H1 (cell line): ENCODE measurements around the gene STKLD1. TPM values are rescaled to one million over a fixed set of nuclear protein-coding genes. Genes with fewer than 3 reads are reported as not detected.

Experiments
- CTCF ChIA-PET: fragments of 300-600 bp; sonication (Branson Sonifier 250); formaldehyde crosslinking; loops from one replicate; lab custom pipeline; 2021; ENCODE audit not compliant: partially characterized antibody; lab: Charles Lee
- POLR2A ChIA-PET: fragments of 300-600 bp; sonication (Branson Sonifier 250); formaldehyde crosslinking; loops from one replicate; lab custom pipeline; 2021; ENCODE audit warnings: inconsistent platforms; ENCODE audit not compliant: partially characterized antibody; lab: Charles Lee
- DNase-seq, 2 experiments: peaks; one replicate each; pipeline versions ENCODE4 v3.0.0 to v3.0.0-alpha.2; 2010 to 2022; ENCODE audit warnings: low spot score in 2 of 2, low read depth in 1 of 2, mixed read lengths in 1 of 2
- FAIRE-seq: peaks from 2 replicates; lab custom pipeline; 2011; peaks lifted over from hg19 to GRCh38; lab: Jason Lieb, UNC
- H2AFZ ChIP-seq: 2 replicates; pipeline ENCODE4 v1.8.1; 2012; ENCODE audit warnings: low read length, inconsistent platforms
- H2AK5ac ChIP-seq: 2 replicates; pipeline ENCODE4 v1.6.1; 2013; ENCODE audit warnings: low read depth, low read length
- H2BK120ac ChIP-seq: replicated peaks from 2 replicates; pipeline ENCODE3; 2013; ENCODE audit warnings: low read depth, low read length, inconsistent platforms
- H2BK12ac ChIP-seq: 2 replicates; pipeline ENCODE4 v1.6.1; 2013; ENCODE audit warnings: low read depth, low read length
- H2BK15ac ChIP-seq: 2 replicates; pipeline ENCODE4 v1.6.1; 2013; ENCODE audit warnings: low read length
- H2BK20ac ChIP-seq: 2 replicates; pipeline ENCODE4 v1.6.1; 2013; ENCODE audit warnings: low read length
- H2BK5ac ChIP-seq: 2 replicates; pipeline ENCODE4 v1.6.1; 2013; ENCODE audit warnings: low read depth, low read length
- H3K14ac ChIP-seq: 2 replicates; pipeline ENCODE4 v1.6.1; 2013; ENCODE audit warnings: inconsistent platforms; ENCODE audit not compliant: insufficient read length
- H3K18ac ChIP-seq: 2 replicates; pipeline ENCODE4 v1.6.1; 2013; ENCODE audit warnings: low read length; ENCODE audit errors: extremely low read depth
- H3K23ac ChIP-seq: 2 replicates; pipeline ENCODE4 v1.6.1; 2013; ENCODE audit warnings: inconsistent platforms; ENCODE audit not compliant: insufficient read length
- H3K23me2 ChIP-seq: 2 replicates; pipeline ENCODE4 v1.6.1; 2013; ENCODE audit warnings: low read depth, low read length
- H3K27ac ChIP-seq: 2 replicates; pipeline ENCODE4 v1.6.1; 2011; ENCODE audit warnings: low read depth, low read length, inconsistent platforms
- H3K27me3 ChIP-seq, 4 experiments: replicated peaks in 1 of 4; 1 replicate in 1 of 4; 2 replicates in 3 of 4; pipeline versions ENCODE4 v1.6.1 to v1.8.1; 2011 to 2013; ENCODE audit warnings: low read length in 3 of 4, mild to moderate bottlenecking in 3 of 4, inconsistent platforms in 2 of 4, mixed read lengths in 2 of 4, moderate library complexity in 1 of 4; ENCODE audit not compliant: control insufficient read depth in 3 of 4, insufficient read depth in 3 of 4; ENCODE audit errors: extremely low read depth in 1 of 4
- H3K36me3 ChIP-seq, 4 experiments: 2 replicates each; pipeline versions ENCODE4 v1.6.1 to v1.8.1; 2011 to 2013; ENCODE audit warnings: mild to moderate bottlenecking in 4 of 4, low read length in 3 of 4, moderate library complexity in 2 of 4, control low read depth in 1 of 4, inconsistent platforms in 1 of 4; ENCODE audit not compliant: insufficient read depth in 4 of 4, control insufficient read depth in 2 of 4
- H3K4ac ChIP-seq: replicated peaks from 2 replicates; pipeline ENCODE3; 2013; ENCODE audit warnings: low read length, low read depth, mixed read lengths, inconsistent platforms; ENCODE audit not compliant: insufficient read length
- H3K4me1 ChIP-seq, 4 experiments: replicated peaks in 1 of 4; 1 replicate in 1 of 4; 2 replicates in 3 of 4; pipeline versions ENCODE4 v1.6.1 to v1.8.1; 2011 to 2013; ENCODE audit warnings: low read length in 3 of 4, inconsistent platforms in 2 of 4, mixed read lengths in 1 of 4; ENCODE audit not compliant: insufficient read depth in 4 of 4, control insufficient read depth in 3 of 4
- H3K4me2 ChIP-seq, 2 experiments: 2 replicates each; pipeline versions ENCODE4 v1.6.1 to v1.8.1; 2011 to 2013; ENCODE audit warnings: low read depth in 2 of 2, low read length in 2 of 2, control low read depth in 1 of 2, inconsistent platforms in 1 of 2, mild to moderate bottlenecking in 1 of 2; ENCODE audit not compliant: insufficient read depth in 1 of 2
- H3K4me3 ChIP-seq, 4 experiments: fragments of 200-600, 300-600 bp in 1 of 4; sonication (generic), shearing (Covaris generic), sonication (Bioruptor Twin) in 1 of 4; 2 replicates each; pipeline versions ENCODE4 v1.5.1 to v1.8.1; 2011 to 2016; ENCODE audit warnings: low read length in 4 of 4, low read depth in 3 of 4, control low read depth in 2 of 4, inconsistent platforms in 2 of 4, mild to moderate bottlenecking in 2 of 4, mixed read lengths in 1 of 4, moderate library complexity in 1 of 4; ENCODE audit not compliant: insufficient read depth in 2 of 4; ENCODE audit errors: extremely low read depth in 1 of 4
- H3K56ac ChIP-seq: replicated peaks from 2 replicates; pipeline ENCODE3; 2013; ENCODE audit warnings: low read depth, mild to moderate bottlenecking, mixed read lengths, low read length, inconsistent platforms; ENCODE audit not compliant: insufficient read length
- H3K79me1 ChIP-seq: 2 replicates; pipeline ENCODE4 v1.6.1; 2013; ENCODE audit warnings: low read depth, low read length, control low read depth
- H3K79me2 ChIP-seq, 2 experiments: 2 replicates each; pipeline versions ENCODE4 v1.6.1 to v1.8.1; 2012 to 2013; ENCODE audit warnings: low read length in 2 of 2, mild to moderate bottlenecking in 2 of 2, inconsistent platforms in 1 of 2; ENCODE audit not compliant: insufficient read depth in 2 of 2, control insufficient read depth in 1 of 2
- H3K9ac ChIP-seq, 4 experiments: replicated peaks in 1 of 4; 1 replicate in 1 of 4; 2 replicates in 3 of 4; pipeline versions ENCODE4 v1.6.1 to v1.8.1; 2011 to 2013; ENCODE audit warnings: low read depth in 3 of 4, low read length in 3 of 4, control low read depth in 2 of 4, mild to moderate bottlenecking in 2 of 4, moderate library complexity in 2 of 4, inconsistent platforms in 1 of 4; ENCODE audit errors: extremely low read depth in 1 of 4
- H3K9me3 ChIP-seq, 2 experiments: 2 replicates each; pipeline versions ENCODE4 v1.6.1 to v1.8.1; 2012 to 2013; ENCODE audit warnings: mild to moderate bottlenecking in 2 of 2, moderate library complexity in 2 of 2, control low read depth in 1 of 2, inconsistent platforms in 1 of 2, low read depth in 1 of 2, low read length in 1 of 2, mixed read lengths in 1 of 2; ENCODE audit not compliant: insufficient read depth in 2 of 2
- H4K20me1 ChIP-seq, 2 experiments: replicated peaks in 1 of 2; 2 replicates each; pipeline versions ENCODE3 to v1.8.1; 2011 to 2013; ENCODE audit warnings: inconsistent platforms in 2 of 2, low read length in 2 of 2, mild to moderate bottlenecking in 1 of 2; ENCODE audit not compliant: insufficient read depth in 2 of 2, control insufficient read depth in 1 of 2
- H4K5ac ChIP-seq: 2 replicates; pipeline ENCODE4 v1.6.1; 2013; ENCODE audit warnings: low read length, low read depth, mixed read lengths, inconsistent platforms; ENCODE audit not compliant: insufficient read length
- H4K8ac ChIP-seq: 2 replicates; pipeline ENCODE4 v1.8.0; 2013; ENCODE audit warnings: mild to moderate bottlenecking, moderate library complexity, low read length, inconsistent platforms; ENCODE audit not compliant: insufficient read depth; ENCODE audit errors: extremely low read depth
- H4K91ac ChIP-seq: replicated peaks from 2 replicates; pipeline ENCODE3; 2013; ENCODE audit warnings: low read length, mixed read lengths, inconsistent platforms; ENCODE audit not compliant: insufficient read length
- ASH2L ChIP-seq: fragments of 200-600, 300-600 bp; sonication (generic); IDR thresholded peaks from one replicate; pipeline ENCODE4 v1.7.1; 2017; ENCODE audit warnings: low read length
- ATF3 ChIP-seq: IDR thresholded peaks from 2 replicates; pipeline ENCODE4 v1.6.1; 2011; ENCODE audit warnings: low read depth, mild to moderate bottlenecking, low read length; ENCODE audit not compliant: insufficient read depth
- BRCA1 ChIP-seq: IDR thresholded peaks from 2 replicates; pipeline ENCODE4 v1.6.1; 2012; ENCODE audit warnings: low read depth, low read length, improper control_type of control experiment
- EGR1 ChIP-seq: IDR thresholded peaks from 2 replicates; pipeline ENCODE4 v1.6.1; 2011; ENCODE audit warnings: low read depth, low read length, borderline replicate concordance
- HDAC6 ChIP-seq: IDR thresholded peaks from one replicate; pipeline ENCODE4 v1.7.1; 2012; ENCODE audit warnings: low read depth, mild to moderate bottlenecking, inconsistent platforms, low read length, moderate library complexity
- RNF2 ChIP-seq: fragments of 200-900, 300-1000 bp; sonication (generic); IDR thresholded peaks from 2 replicates; pipeline ENCODE4 v1.7.1; 2016; ENCODE audit warnings: borderline replicate concordance, low read depth, mild to moderate bottlenecking, antibody characterized with exemption, low read length; ENCODE audit not compliant: poor library complexity, severe bottlenecking; ENCODE audit errors: missing control alignments
- SIRT6 ChIP-seq: IDR thresholded peaks from one replicate; pipeline ENCODE4 v1.7.1; 2012; ENCODE audit warnings: low read length, inconsistent platforms
- TBP ChIP-seq: IDR thresholded peaks from 2 replicates; pipeline ENCODE4 v1.6.1; 2011; ENCODE audit warnings: low read depth, low read length, improper control_type of control experiment
- WGBS, 2 experiments: shearing (Covaris generic) in 1 of 2; methylation state at CpG; one replicate each; pipeline versions ENCODE4 v1.1.6 to v1.1.7; 2013 to 2015; ENCODE audit warnings: low lambda C conversion rate in 2 of 2, mixed read lengths in 2 of 2, inconsistent platforms in 1 of 2, low coverage in 1 of 2, missing lambda C conversion rate in 1 of 2; ENCODE audit not compliant: insufficient replicate concordance in 2 of 2, insufficient coverage in 1 of 2, insufficient read length in 1 of 2; ENCODE audit errors: extremely low coverage in 1 of 2, missing lambda C conversion rate in 1 of 2; 5-methylcytosine and 5-hydroxymethylcytosine counted together
- polyA plus RNA-seq, 7 experiments: library from polyadenylated mRNA; depleted of rRNA in 3 of 7; stranded (reverse) in 5 of 7; unstranded in 2 of 7; fragments of >200 nt in 5 of 7; fragments of 200-250 nt in 2 of 7; gene quantifications; 1 replicate in 5 of 7; 2 replicates in 1 of 7; 4 replicates in 1 of 7; pipeline versions ENCODE4 v1.2.1 to v1.2.3, GENCODE V29; 2011 to 2013; ENCODE audit warnings: missing spikeins in 2 of 7, mixed read lengths in 2 of 7
- total RNA-seq: library from RNA; stranded (reverse); fragmentation: NEBNext Ultra II Directional; extraction: Animal tissue kit (Norgen Biotek cat#: 25700); gene quantifications from 2 replicates; pipeline ENCODE4 v1.2.1, GENCODE V29; 2021

Gene STKLD1
- total and polyA plus RNA-seq, 2 of the 8 experiments (the other 6 are each of a cell fraction or from before 2014, with no cell fraction given) = 0.26 TPM; not detected in 1

- Histone ChIP-seq H2BK5ac (no peak overlapping the region), H4K91ac (no peak overlapping the region), H3K79me1 (no peaks in the 10 kb centered on the region), H2BK120ac (no peak overlapping the region), H4K20me1 (peaks cover 0 to 15% of the 10 kb centered on the region in 2 experiments), H4K8ac (no peak overlapping the region), H3K79me2 (no peaks in the 10 kb centered on the region), H2BK15ac (no peak overlapping the region), H3K4me2 (no peak overlapping the region), H3K27me3 (peaks cover 0 to 2% (median 0%) of the 10 kb centered on the region in 4 experiments; a peak in 1 of 7 replicates), H3K23ac (no peak overlapping the region), H2AFZ (no peak overlapping the region), H2BK12ac (no peak overlapping the region), H2BK20ac (no peak overlapping the region), H3K18ac (no peak overlapping the region), H3K36me3 (no peaks in the 10 kb centered on the region; a peak in 1 of 8 replicates), H3K4me3 (no peak overlapping the region), H3K14ac (no peak overlapping the region), H3K9me3 (peaks cover 0 to 11% of the 10 kb centered on the region in 2 experiments; a peak in 2 of 4 replicates), H3K4me1 (no peaks in the 10 kb centered on the region; a peak in 1 of 7 replicates), H2AK5ac (no peak overlapping the region), H3K4ac (no peak overlapping the region), H3K56ac (no peak overlapping the region), H3K9ac (no peak overlapping the region), H4K5ac (no peak overlapping the region), H3K23me2 (peaks cover 16% of the 10 kb centered on the region; the same call in 1 of the 2 replicates), H3K27ac (no peak overlapping the region)
- 83% methylated on average over 13 of the region's 14 CpGs; no CpG with 5 or more reads in 1 of the 2 experiments for WGBS, 2 experiments
- no peak for FAIRE-seq
- TF ChIP-seq TBP = no peak
- no peak for TF ChIP-seq EGR1
- TF ChIP-seq ASH2L = no peak
- no peak for TF ChIP-seq SIRT6
- no peak for TF ChIP-seq ATF3
- no peak for TF ChIP-seq RNF2
- TF ChIP-seq BRCA1 = no peak
- no peak for TF ChIP-seq HDAC6
- no peak for DNase-seq
- POLR2A ChIA-PET = interaction anchor here (1.0 to 1.6 kb wide), 5 partner anchors 11 to 37 kb away, joined by 3 to 5 read pairs (median 3); partner anchors contain the start of genes MED22, REXO4 and RPL7A
- CTCF ChIA-PET = interaction anchor here (0.5 to 4.7 kb wide), 5 partner anchors 11 to 111 kb away, joined by 3 to 52 read pairs (median 4); no protein-coding TSS in a partner anchor
Observed at GRCh38 chr9:133385452-133385851, 9.3 kb downstream of the STKLD1 start.
